ENCODE results near the gene INO80.

DNA sequence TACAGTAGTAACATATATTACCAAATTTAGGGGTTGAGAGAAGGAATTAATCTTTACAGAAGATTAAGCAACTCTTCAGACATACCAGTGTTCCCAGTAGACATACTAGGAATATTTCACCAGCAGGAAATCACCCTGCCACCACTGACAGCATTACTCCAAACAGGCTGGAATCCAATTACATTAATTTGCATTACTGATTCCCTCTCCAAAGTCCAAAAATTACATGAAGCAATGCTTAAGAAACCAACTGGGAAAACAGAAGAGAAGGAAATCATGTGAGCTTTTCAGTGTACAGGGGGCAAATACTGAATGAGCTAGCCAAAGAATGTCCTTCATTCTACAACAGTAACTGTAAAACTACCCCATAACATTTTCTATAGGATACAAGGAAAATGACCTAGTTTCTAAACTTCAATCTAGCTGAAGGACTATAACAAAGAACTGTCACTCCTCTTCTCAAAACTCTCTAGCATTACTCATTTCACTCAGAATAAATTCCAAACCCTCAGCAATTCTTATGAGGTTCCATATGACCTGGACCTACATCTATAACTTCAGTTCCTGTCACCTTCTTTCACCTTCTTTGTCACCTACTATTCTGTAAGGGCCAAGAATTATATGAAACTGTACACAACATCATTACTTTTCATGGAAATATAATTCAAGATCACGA, 72.7 kb downstream of the INO80 start:
- TF ChIP-seq POLR2A (IDR thresholded peaks at IDR 0.05) (no peak), POLR2AphosphoS5 (IDR thresholded peaks at IDR 0.05; ENCODE audit: insufficient read depth in 1 of 2, low read depth in 1 of 2) (no peak)
- TF ChIP-seq, protein P1, sequence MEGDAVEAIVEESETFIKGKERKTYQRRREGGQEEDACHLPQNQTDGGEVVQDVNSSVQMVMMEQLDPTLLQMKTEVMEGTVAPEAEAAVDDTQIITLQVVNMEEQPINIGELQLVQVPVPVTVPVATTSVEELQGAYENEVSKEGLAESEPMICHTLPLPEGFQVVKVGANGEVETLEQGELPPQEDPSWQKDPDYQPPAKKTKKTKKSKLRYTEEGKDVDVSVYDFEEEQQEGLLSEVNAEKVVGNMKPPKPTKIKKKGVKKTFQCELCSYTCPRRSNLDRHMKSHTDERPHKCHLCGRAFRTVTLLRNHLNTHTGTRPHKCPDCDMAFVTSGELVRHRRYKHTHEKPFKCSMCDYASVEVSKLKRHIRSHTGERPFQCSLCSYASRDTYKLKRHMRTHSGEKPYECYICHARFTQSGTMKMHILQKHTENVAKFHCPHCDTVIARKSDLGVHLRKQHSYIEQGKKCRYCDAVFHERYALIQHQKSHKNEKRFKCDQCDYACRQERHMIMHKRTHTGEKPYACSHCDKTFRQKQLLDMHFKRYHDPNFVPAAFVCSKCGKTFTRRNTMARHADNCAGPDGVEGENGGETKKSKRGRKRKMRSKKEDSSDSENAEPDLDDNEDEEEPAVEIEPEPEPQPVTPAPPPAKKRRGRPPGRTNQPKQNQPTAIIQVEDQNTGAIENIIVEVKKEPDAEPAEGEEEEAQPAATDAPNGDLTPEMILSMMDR (IDR thresholded peaks at IDR 0.05), result no peak

Measured in vagina (tissue), 2 donors.